ENCODE data around the gene CALHM4.

DNA sequence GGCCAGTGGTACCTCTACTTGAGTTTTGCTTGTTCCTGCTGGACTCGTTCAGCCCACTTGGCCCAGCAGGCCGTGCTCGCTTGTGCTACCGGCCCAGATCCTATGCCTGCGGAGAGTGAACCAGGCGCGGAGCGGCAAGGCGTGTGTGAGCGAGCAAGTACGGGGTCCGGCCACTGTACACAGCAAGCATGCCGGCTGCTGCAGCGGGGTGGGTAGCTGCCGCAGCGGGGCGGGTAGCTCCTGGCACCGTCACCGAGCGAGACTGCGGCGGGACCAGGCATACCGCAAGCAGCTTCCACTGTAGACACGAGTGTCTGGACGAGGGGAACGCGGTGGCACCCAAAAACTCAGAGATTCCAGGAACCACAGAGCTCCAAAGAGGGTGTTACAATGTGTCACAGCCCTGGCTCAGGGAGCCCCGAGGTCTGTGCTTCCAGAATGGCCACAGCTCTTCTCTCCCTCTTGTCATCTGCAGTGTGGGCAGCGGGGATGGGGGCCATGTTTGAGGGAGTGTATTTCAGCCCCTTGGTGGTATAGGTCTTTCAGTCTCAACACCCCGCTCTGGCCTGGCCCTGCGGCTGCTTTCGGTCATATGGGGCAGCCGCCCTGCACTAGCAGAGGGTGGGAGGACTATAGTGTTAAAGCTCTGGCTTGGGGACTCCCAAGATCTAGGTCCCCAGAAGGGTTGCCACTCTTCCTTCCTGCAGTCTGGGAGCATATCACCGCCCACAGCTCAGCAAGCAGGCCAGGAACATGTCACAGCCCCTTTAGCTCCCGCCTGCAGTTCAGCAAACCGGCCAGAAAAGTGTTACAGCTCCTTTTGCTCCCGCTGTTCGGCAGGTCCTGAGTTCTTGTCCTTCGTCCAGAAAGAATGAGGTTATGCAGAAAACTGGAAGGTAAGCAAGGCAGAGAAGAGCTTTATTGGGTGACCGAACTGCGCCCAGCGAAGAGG is 11.6 kb downstream of the CALHM4 start:
- TF ChIP-seq, protein P1, sequence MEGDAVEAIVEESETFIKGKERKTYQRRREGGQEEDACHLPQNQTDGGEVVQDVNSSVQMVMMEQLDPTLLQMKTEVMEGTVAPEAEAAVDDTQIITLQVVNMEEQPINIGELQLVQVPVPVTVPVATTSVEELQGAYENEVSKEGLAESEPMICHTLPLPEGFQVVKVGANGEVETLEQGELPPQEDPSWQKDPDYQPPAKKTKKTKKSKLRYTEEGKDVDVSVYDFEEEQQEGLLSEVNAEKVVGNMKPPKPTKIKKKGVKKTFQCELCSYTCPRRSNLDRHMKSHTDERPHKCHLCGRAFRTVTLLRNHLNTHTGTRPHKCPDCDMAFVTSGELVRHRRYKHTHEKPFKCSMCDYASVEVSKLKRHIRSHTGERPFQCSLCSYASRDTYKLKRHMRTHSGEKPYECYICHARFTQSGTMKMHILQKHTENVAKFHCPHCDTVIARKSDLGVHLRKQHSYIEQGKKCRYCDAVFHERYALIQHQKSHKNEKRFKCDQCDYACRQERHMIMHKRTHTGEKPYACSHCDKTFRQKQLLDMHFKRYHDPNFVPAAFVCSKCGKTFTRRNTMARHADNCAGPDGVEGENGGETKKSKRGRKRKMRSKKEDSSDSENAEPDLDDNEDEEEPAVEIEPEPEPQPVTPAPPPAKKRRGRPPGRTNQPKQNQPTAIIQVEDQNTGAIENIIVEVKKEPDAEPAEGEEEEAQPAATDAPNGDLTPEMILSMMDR (IDR thresholded peaks at IDR 0.05), result no peak
- TF ChIP-seq POLR2A (IDR thresholded peaks at IDR 0.05), result no peak
